EH (cell line): ENCODE results near the gene ATOH8.

ENCODE experiments used
- DNase-seq: peaks from one replicate; pipeline ENCODE4 v3.0.0-alpha.2; 2015; ENCODE audit warnings: low read depth

Gene ATOH8

GRCh38 chr2:85802354-85803103 lies 48.7 kb downstream of the ATOH8 start:
- peak; percentile 50 for DNase-seq

GRCh38 chr2:85803704-85804425 lies 50.1 kb downstream of the ATOH8 start:
- DNase-seq: no peak

GRCh38 chr2:85804583-85804982 lies 50.8 kb downstream of the ATOH8 start:
- peak; percentile 32 for DNase-seq

- DNase-seq: no peak
These were observed 52.7 kb downstream of the ATOH8 start for GRCh38 chr2:85806358-85807118.

- DNase-seq: no peak
These were observed 54.0 kb downstream of the ATOH8 start for GRCh38 chr2:85807756-85808155.

DNA sequence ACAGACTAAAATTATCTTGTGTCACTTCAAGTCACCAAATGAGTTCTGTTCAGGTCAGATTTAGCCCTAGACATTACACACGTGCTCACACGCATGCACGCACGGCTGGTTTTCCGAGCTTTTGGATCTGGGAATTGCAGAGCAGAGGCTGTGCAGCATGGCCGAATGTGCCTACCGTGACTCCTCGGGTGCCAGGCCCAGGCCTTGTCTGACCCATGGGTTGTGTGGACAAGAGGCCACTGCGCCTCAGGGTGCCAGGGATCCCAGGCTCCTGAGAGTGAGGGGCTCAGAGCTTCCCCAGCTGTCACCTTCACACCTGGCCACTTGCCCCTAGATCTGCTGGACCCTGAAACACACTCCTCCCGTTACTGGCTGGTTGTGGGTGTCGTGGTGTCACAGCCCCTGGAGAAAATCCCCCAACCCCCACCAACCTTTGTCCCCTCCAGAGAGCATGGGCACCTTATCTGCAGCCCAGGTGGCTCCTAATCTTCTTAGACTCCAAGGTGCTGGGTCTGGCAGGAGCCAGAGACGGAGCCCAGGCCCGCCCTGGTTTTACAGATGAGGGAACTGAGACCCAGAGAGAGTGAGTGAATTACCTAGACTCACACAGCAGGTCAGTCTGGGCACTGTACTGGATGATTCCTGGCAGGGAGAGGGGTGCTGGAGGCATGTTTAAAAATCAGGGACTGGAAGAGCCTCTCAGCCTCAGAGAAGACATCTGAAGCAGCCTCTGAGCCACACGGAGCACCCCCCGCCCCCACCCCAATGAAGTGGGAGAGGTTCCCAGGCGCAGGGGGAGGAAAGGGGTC lies 56.8 kb downstream of the ATOH8 start:
- no peak for DNase-seq

DNA sequence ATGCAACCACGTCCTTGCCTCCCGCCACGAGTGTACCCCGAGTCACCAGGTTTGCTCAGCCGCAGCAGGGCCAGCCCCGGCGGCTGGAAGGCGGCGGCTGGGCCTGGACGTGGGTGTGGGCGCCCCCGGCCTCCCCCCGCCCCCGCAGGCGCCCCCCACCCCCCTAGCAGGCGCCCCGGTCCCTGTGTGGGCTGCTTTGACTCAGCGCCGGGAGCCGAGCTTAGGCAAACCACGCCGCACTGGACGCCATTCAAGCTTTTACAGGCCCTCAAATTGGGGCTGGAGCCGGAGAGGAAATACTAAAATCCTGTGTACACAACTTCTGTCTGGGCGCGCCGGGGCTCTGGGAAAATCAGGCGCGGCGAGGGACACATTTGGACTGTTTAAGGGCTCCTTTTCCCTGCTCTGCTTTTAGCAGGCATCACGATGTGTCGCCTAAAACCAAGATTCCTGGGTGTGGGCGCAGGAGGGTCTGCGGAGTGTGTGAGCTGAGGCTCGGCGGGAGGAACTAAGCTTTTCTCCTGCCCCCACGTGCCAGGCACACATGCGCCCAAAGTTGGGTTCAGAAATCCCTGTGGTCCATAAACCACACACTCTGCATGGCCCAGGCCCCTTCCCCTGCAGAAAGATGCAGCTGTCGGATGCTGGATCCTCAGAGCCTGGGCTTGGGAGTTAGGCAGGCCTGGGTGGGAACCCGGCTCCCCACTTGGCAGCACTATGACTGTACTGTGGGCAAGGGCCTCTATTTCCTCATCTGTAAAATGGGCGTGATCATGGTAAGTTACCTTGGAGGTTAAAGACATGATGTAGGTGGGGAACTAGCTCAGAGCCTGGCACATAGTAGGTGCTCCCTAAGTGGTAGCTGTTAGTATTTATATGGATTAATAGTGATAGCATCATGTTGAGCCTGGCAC lies 57.6 kb downstream of the ATOH8 start:
- peak; percentile 85 for DNase-seq

GRCh38 chr2:85812094-85812735 lies 58.4 kb downstream of the ATOH8 start:
- no peak for DNase-seq

DNA sequence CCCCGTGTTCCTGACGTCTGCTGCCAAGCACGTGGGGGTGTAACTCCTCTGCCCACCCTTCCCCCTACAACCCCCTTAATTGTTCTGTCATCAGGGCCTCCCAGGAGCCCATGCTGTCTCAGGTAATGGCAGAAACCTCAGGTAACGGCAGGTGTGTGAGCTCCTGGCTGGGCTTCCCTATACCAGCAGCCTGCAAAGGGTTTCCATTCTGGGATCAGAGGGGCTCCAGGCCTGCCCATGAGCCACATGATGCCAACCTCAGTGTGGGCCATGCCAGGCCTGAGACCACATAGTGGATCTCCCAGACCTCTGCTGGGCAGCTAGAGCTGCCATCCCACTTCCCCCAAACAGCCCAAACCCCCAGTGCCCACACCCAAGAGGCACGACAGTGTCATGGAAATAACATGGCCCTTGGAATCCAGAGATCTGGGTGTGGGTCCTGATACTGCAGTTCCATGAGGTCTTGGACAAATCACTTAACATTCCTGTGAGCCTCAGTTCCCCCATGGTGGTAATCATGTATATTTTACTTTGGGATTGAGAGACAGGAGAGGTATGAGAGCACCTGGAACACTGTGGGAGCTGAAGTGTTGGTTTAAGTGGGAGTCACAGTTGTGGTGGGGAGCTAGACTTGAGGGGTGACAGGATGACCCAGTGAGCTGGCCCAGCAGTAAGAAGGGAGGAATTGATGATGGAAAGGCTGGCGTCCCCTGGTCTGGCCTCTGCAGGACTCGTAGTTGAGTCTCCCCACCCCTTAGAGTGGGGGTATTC lies 59.6 kb downstream of the ATOH8 start:
- no peak for DNase-seq

DNA sequence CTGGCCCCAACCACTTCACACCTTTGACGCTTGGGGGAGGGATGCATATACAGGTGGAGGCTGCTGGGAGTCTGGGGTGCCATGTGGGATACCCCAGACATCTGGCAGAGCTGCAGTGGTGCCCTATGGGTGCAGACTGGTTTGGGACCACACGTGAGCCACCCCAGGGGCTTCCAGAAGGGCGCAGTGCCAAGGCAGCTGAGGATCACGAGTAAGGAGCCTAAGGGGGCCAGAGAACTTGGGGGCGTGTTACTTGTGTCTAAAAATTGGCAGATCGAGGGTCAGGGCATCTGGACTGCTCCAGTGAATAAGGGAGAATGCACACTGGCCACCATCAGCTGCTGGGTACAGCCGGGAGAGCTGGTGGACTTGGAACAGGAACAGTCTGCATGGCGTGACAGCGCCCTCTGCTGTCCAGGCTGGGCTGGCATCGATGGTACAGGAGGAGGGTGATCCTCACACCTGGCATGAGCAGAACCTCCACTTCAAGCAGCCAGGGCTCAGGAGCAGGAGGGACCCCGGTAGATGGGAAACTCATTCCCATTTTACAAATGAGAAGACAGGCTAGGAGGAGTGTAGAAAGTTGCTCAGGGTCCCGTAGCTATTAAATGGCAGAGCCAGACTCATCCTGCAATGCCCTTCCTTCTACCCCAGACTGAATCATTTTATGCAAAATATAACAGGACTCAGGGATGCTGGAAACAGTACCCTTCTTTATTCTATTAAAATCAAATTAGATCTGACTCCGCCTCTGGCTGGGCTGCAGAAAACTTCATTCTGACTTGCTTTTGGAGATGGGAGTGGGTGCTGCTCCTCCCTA lies 60.4 kb downstream of the ATOH8 start:
- peak; percentile 87 for DNase-seq

DNA sequence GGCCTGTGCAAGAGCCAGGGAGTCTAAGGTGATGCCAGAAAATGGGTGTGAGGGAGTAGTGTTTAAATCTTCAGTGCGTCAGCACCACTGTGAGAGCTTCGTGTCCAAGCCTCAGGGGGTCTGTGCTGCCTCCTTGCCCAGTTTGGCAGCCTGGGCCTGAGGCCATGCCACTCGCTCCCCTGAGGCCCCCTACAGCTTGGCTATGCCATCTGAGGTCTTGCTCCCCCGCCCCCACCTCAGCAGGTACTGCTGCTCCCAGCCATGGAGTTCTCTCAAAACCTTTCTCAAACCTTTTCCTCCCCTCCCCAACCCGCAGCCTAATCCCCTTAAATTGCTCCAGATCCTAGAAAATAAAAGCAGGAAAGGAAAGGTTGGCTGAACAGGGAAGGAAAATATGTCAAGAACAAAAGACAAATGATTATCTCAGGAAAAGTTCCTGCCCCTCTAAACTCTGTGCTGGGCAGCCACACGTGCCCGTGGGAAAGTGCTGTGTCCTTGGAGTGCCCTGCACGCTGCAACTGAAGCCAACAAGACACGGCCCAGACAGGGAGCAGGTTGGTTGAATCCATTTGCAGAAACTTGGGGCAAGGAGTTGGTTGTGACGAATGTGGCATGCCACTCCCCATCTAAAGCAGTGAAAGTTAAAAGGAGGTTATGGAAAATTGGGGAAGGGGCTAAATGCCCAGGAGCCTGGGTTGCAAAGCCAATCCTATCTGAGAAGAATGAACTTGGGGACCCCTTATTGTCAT lies 61.2 kb downstream of the ATOH8 start:
- no peak for DNase-seq

DNA sequence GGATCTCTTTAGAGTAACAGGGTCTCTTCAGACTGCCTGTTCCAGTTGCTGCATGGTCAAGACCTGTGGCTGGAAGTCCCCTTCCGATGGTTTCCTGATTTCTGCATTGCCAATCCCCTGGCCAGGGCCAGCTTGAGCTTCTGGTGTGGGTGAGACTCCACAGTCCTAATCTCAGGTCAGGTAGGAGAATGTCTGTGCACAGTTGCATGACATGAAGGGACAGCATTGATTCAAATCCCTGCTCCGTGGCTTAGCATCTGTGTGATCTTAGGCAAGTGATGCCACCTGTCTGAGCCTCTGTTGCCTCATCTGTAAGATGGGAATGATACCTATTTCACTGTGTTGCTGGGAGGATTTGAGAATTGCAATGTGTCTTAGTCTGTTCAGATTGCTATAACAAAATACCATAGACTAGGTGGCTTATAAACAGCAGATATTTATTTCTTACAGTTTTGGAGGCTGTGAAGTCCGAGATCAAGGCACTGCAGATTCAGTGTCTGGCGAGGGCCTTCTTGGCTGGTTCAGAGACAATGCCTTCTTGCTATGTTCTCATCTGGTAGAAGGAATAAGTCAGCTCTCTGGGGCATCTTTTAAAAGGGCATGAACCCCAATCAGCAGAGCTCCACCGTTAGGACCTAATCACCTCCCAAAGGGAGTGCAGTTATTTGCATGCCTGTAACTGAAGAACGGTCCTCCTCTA lies 66.2 kb downstream of the ATOH8 start:
- DNase-seq: no peak

DNA sequence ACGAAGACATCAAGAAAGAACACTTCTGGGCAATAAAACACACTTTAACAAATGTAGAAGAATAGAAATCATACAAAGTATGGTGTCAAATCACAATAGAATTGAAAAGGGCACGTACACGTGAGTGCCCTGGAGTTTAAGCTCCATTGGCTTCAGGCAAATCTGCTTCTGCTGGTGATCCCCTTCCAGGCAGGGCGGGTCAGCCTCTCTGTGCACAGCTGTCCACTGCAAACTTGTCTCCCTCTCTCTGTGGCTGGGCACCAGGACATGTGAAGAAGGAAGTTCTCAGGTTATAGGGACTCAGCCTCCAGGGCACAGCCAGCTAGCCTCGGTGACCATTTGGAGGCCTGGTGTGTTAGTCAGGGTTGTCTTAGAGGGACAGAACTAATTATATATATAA lies 69.0 kb downstream of the ATOH8 start:
- DNase-seq: no peak

DNA sequence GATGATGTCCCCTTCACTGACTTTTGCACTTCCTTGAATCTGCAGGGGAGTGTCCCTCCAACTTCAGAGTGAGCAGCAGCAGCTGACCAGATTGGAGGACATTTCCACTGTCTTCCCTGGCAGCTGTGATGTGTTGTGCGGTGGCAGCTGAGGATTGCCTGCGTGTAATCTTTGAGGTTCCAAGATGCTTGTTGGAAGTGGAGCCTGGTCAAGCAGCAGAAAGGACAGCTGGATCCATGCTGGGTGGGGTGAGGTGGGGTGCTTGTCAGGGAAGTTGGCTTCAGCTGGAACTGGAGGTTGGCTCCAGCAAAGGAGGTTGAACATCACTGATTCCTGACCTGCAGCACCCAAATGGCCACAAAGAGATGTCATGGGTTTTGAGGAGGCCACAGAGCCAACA lies 70.2 kb downstream of the ATOH8 start:
- DNase-seq: no peak

DNA sequence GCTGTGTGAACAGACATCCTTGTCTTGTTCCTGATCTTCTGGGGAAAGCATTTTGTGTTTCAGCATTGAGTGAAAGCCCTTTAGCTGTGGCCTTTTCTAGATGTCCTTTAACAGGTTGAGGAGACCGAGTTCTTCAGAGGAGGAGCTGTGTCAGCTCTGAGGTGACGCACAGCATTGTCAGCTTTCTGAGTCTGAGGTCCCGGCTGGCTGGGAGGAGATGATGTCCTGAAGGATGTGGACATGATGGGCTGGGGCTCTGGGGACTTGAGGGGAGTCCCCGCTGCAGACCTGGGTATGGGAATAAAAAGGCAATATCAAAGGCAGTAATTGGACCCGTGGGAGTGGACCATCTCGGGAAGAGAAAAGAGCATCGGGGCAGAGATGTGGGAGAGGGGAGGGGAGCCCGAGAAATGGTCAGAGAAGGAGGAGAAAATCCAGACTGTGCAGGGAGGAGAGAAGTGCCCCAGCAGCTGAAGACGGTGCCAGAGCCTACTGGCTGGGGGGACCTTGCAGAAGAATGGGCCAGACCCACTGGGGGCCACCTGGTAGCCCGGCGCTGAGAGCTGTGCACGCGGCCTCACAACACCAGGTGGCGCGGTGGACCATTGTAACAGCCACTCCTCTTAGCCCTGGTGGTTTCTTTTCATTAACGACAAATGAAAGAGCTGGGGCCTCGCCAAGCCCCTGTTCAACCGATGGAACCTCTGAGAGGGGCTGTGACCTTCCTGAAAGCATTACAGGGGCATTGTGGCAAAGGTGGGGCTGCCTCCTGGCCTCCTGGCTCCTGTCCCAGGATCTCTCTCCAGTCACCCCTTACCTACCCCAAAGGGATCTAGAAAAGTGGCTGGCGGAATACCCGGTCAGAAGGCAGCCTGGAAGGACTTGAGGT lies 73.4 kb downstream of the ATOH8 start:
- DNase-seq: peak; percentile 69

- DNase-seq: no peak
These were observed 74.2 kb downstream of the ATOH8 start for GRCh38 chr2:85827879-85828569.
